ENCODE data around the gene CKAP5.
"Not testable (repeated sequence)": the region's sequence is repeated elsewhere in the genome, so short reads cannot be mapped to it uniquely, and the experiment has no call there.

GRCh38 chr11:46717825-46718154 is 128.3 kb downstream of the CKAP5 start:
- TF ChIP-seq POLR2A, CTCF (IDR thresholded peaks at IDR 0.05): not testable (repeated sequence)

Measured in suprapubic skin (tissue), 3 donors.